Embryonic facial prominence (tissue), 1 donor: ENCODE results near the gene SRSF9.
A peak's percentile ranks its signal among the peaks of the same experiment; 100 is the strongest.
"Not testable (repeated sequence)": the region's sequence is repeated elsewhere in the genome, so short reads cannot be mapped to it uniquely, and the experiment has no call there.

Experiments used
- DNase-seq: peaks from one replicate; pipeline ENCODE4 v3.0.0-alpha.2; 2016; ENCODE audit errors: extremely low spot score

SRSF9 gene

DNA sequence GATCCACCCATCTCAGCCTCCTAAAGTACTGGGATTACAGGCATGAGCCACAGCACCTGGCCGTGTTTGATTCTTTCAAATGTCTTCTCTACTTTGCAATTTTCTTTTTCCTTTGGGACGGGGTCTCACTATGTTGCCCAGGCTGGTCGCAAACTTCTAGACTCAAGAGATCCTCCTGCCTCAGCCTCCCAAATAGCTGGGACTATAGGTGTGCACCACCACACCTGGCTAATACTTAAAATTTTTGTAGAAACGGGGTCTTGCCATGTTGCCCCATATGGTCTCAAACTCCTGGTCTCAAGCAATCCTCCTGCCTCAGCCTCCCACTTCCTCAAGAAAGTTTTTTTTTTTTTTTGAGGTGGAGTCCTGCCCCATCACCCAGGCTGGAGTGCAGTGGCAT lies 21.6 kb downstream of the SRSF9 start:
- DNase-seq = no peak

DNA sequence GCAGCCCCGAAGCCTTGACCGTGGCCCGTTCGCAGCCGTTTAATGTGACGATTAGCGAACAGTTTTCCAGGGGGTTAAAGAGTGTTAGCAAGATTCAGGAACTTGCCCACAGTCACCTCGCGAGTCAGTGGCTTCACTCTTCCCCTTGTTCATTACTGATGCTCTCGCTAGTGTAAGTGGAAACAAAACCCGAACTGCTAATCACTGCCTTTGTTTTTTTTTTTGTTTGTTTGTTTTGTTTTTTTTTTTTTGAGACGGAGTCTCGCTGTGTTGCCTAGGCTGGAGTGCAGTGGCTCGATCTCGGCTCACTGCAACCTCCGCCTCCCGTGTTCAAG lies 22.7 kb downstream of the SRSF9 start:
- not testable (repeated sequence) for DNase-seq

DNA sequence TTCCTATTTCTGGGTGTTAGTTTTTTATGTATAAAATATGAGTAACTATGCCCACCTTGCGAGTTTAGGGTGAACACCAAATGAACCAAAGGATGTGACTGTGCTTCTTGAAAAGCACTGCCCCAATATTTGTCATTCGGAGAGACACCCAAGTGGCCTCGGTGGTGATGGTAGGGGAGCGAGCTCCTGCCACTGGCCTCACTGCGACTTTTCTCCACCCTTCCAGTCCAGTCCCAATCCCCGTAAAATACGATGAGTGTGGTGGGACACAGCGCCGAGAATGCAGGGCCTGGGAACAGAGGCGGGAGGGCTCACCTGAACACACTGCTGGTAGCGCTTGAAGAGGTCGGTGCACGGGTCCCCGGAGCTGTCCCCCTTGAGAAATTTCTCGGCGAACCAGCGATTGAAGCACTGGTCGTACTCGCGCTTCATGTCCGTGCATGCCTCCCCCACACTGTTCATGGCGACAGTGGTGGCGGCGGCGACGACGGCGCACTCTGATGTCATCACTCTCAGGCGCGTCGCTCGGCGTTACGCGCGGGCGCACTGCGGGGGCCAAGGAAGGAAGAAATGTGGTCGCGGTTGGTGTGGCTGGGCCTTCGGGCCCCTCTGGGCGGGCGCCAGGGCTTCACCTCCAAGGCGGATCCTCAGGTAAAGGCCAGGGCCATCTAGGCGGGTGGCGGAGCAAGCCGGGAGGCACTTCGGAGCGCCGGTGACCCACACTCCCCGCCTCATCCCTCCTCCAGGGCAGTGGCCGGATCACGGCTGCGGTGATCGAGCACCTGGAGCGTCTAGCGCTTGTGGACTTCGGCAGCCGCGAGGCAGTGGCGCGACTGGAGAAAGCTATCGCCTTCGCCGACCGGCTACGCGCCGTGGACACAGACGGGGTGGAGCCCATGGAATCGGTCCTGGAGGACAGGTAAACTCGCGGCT lies 23.4 kb downstream of the SRSF9 start, which contains the start of the genes GATC and TRIAP1:
TSS of gene GATC (plus strand) at position 534 of the 933 bp plus-strand sequence. CDS start at position 571, 37 bp downstream.
TSS of gene TRIAP1 (minus strand) at position 474 of the 933 bp plus-strand sequence. CDS start at position 462, 12 bp downstream.
- peak; percentile 73 for DNase-seq

DNA sequence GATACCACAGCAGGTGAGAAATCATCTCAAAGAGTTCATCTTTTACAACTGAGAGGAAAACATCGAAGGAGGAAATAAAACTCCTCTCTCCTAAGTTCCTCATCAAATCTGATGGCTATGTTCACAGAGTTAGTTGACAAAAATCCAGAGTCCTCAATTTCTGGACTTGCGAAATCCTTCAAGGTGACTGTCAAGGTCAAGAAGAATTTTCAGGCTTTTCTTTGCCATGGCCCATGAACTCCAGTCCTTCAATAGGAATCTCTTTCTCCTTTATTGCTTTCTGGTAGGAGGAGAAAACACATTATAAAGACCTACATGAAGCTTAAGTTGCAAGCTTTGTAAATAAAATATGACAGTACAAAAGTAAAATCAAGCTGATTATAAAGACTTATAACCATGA lies 24.9 kb downstream of the SRSF9 start:
- no peak for DNase-seq

DNA sequence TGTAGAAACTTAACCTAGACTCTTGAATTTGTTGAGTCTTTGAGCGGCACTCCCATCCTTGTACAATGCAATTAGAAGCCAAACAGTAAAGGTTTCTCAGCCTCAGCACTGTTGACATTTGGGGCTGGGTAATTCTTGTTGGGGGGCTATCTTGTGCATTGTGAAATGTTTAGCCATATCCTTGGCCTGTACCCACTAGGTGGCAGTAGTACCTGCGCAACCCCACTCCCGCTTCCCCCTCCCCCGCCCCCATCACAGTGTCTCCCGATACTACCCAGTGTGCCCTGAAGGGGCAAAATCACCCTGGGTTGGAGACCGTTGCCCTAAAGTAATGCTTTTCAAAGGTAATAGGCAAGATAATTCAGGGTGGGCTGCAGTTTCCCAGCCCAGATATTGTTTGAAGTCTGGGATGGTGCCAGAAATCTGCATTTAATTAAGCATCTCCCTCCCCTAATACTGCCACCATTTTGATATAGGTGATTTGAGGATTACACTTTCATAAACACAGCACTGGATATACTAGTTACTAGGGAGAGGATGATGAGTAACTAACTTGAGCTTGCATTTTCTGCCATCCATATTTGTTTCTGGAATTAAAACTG lies 29.8 kb downstream of the SRSF9 start:
- DNase-seq = peak; percentile 19

DNA sequence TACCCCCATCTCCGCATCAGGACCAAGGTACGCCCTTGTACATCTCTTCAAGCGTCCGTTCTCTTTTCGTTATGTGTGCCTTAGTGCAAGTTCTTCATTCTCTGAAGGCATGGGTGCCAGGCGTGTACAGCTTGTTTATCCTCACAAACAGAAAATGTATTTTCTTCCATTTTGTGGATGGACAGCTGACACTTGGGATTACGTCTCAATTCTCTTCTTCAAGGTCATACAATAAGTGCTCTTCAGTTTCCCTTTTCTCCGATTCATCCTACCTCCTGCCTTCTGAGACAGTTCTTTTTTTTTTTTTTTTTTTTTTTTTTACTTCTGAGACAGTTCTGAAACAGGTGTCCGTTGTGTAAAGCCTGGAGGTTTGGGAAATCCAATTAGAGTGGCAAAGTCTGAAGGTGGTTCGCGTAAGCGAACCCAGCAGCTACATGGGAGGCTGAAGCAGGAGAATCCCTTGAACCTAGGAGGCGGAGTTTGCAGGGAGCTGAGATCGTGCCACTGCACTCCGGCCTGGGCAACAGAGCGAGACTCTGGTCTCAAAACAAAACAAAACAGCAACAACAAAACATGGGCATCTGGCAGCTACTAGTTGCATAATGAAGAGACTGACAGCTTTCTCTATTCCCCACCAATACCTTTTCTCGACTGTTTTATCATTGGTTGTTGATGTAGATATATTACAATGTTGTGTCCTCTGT lies 30.9 kb downstream of the SRSF9 start:
- DNase-seq = no peak

DNA sequence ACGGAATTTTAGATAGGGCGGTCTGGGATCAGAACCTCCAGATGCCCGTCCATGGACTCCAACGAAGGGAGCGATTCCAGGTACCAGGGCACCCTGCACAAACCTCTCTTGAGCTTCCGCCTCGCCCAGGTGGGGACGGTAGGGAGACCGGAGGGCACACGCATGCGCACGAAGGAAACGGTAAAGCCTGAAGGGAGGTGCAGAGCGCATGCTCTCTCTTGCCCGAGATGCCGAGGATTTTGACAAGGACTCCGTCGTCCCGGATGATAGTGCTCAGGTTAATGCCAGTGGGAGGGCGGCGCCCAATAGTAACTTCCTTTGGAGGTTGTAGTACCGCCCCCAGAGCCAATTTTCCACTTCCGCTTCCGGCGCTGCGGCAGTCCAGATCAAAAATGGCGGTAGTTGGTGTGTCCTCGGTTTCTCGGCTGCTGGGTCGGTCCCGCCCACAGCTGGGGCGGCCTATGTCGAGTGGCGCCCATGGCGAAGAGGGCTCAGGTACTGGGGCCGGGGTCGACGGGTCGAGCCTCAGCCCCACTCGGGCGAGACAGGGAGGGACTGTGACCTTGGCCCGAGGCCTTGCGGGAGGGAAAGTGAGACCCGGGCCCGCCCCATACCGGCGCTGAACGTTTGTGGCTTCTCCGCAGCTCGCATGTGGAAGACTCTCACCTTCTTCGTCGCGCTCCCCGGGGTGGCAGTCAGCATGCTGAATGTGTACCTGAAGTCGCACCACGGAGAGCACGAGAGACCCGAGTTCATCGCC lies 31.6 kb downstream of the SRSF9 start, which contains the start of gene COX6A1:
TSS of gene COX6A1 (plus strand) at position 379 of the 760 bp plus-strand sequence. CDS start at position 393, 14 bp downstream.
- peak; percentile 94 for DNase-seq

DNA sequence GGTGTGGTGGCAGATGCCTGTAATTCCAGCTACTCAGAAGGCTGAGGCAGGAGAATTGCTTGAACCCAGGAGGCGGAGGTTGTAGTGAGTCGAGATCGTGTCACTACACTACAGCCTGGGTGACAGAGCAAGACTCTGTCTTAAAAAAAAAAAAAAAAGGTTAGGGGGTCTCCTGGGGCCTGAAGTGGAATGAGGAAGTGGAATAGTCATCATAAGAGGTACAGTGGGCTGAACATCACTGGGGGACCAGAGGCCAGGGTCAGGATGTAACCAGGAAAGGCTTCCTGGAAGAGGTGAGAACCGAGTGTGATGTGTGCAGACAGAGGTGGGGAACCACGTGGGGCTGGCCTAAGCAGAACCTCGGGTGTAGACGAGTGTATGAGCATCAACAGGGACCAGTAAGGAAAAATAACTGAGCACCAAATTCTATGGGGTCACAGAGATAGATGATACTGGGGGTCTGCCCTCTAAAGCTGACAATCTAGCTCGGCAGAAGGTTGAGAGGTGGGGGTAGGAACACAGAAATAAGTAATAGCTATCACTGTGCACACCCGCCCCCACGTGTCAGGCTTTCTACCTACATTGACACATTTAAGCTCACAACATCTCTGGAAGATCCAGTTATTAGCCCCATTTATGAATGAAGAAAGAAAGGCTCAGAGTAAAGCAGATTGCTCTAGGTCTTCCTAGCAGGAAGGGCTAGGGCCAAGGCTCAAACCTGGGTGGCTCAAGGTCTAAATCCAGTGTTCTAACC lies 36.6 kb downstream of the SRSF9 start:
- no peak for DNase-seq

DNA sequence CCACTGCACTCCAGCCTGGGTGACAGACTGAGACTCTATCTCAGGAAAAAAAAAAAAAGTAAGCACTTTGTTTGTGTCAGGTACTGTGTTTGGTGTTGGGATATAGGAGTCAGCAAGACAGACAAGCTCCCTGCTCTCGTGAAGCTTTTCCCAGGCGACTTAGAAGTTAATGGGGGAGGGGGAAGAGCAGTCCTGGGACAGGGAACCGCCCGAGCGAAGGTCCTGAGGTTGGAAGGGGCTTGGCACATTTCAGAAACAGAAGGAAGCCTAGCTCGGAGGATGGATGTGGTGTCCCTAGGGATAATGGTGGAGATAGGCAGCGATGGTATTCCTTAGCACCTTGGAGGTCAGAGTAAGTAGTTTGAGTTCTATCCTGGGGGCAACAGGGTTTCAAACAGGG lies 40.2 kb downstream of the SRSF9 start:
- no peak for DNase-seq

DNA sequence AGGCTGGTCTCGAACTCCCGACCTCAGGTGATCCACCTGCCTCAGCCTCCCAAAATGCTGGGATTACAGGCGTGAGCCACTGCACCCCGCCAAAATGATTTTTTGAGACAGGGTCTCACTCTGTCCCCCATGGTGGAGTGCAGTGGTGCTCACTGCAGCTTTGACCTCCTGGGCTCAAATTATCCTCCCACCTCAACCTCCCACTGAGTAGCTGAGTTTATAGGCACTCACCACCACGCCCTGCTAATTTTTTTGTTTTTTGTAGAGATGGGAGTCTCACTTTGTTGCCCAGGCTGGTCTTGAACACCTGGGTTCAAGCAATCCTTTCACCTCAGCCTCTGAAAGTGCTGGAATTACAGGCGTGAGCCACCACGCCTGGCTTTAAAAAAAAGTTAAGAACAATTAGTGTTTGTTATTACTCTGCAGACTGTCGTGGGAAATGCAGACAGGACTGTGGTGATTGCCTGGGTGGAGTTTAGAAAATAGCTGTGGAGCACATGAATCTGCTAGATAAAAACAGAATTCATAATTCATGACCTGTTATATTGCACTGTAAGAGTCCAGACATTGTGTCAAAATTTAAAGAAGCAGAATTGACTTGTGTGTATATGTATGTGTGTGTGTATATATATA lies 40.8 kb downstream of the SRSF9 start:
- DNase-seq = no peak

DNA sequence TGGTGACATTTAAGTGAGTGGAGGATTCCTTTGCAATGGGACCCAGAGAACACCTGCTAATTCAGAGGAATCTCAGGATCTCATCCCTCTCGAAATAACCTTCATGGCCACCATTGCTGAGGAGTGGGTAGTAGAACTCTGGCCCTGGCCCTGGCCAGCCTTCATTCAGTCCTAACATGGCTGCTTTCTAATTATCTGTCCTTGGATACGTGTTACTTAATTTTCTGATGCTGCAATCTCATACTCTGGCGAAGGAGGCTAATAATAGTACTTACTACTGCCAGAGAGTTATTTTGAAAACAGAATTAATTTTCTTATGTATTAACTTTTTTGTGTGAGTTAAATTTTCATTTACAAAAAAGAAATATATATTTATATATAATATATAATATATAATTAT lies 43.8 kb downstream of the SRSF9 start:
- no peak for DNase-seq

DNA sequence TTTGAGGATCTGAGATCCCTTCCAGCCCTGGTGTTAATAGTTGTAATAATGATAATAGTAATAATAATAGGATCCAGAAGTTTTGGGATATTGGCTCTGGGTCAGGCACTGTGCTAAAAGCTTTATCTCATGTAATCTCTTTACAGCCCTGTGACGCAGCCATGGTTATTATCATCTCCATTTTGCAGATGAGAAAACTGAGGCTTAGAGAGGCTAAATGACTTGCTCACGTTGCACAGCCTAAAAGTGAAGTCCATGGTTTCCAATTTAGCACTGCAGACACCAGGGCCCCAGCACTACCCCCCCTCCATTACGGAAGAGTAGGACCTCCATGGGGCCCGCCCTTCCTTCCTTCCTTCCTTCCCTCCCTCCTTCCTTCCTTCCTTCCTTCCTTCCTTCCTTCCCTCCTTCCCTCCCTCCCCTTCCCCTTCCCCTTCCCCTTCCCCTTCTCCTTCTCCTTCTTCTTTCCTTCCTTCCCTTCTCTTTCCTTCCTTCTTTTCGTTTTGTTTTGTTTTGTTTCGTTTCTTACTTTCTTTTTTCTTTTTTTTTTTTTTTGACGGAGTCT lies 46.6 kb downstream of the SRSF9 start:
- no peak for DNase-seq

DNA sequence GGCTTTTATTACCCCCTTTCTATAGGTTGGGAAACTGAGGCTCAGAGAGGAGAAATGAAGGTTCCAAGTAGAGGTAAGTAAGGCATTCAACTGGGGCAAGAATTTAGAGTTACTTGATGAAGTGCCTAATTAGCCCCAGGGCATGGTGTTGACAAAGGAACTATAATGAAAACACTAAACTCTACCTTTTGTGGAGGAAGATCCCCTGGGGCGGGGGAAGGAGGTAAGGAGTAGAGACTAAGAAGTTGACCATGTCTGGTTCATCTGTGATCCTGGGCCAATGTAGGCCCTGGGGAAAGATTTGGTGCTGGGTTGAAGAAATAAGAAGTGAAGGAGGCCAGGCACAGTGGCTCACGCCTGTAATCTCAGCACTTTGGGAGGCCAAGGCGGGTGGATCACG lies 47.8 kb downstream of the SRSF9 start:
- no peak for DNase-seq

DNA sequence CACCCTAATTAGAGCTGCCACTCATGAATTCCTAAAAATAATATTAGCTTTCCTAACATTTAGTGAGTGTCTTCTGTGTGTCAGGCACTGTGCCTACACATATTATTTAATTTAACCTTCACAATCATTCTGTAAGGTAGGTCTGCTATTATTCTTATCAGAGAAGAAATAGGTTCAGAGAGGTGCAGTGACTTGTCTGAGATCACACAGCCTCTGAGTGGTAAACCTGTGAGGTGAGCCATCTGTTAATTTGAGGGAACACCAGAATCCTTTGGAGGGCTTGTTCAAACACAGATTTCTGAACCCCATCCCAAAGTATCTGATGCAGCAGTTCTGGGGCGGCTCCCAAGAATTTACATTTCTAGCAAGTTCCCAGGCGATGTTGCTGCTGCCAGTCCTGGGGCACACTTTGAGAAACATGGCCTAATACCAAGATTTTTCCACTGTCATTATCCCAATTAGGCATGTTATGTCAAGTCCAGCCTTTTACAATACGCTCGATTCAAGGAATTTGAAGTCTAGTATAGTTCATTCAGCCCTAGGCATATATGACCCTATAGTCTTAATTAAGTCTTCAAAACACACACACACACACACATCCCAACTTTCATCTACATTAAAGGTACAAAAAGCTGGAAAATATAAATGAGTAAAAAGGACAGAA lies 51.5 kb downstream of the SRSF9 start:
- DNase-seq = no peak

DNA sequence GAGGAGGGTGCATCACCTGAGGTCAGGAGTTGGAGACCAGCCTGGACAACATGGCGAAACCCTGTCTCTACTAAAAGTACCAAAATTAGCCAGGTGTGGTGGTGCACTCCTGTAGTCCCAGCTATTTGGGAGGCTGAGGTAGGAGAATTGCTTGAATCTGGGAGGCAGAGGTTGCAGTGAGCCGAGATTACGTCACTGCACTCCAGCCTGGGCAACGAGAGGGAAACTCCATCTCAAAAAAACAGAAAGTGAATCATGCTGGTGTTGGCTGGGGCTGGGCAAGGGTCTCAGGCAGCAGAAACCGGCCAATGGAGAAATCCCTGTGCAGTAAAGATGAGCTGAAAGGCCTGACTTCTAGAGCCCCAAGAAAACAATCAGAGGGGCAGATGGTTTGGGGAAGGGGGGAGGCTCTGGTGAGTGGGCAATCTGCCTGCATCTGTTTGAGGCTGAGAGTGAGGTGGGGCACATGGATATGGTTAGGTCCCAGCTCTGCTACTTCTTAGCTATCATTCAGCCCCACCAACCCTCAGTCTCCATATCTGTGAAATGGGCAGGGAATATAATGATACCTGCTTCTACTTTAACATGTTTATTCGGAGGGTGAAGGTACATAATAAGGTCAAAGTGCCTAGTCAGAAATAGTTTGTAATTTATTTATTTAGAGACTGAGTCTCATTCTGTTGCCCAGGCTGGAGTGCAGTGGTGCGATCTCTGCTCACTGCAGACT lies 52.9 kb downstream of the SRSF9 start:
- DNase-seq = no peak

DNA sequence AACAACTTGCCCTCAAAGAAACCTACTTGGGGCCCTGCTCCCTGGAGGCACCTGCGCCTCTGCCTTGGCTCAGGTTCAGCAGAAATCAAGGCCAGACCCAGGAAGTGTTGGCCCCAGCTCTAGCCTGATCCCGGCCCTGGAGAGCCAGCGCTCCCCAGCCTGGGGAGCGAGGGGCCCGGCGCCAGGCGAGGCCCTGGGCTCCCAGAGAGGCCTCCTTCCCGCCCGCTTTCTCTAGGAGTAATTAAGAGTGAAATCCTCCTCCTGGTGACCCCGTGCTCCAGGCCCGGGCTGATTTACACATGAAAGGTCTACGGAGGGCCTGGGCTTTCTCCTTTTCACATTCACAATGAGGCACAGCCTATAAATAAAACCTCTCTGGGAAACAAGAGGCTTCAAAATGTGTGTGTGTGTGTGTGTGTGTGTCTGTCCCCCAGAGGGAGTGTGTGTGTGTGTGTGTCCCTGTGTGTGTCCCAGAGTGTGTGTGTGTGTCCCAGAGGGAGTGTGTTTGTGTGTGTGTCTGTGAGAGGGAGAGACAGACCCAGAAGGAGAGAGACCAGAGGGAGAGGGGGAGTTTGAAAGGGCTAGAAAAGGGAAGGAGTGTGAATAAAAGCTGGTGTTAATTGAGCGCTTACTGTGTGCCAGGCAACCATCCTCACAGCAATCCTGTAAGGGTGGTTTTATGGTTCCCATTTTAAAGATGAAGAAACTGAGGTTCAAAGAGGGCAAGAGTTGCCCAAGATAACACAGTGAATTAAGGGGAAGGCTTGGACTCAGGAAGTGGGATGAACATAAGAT lies 55.5 kb downstream of the SRSF9 start:
- no peak for DNase-seq

DNA sequence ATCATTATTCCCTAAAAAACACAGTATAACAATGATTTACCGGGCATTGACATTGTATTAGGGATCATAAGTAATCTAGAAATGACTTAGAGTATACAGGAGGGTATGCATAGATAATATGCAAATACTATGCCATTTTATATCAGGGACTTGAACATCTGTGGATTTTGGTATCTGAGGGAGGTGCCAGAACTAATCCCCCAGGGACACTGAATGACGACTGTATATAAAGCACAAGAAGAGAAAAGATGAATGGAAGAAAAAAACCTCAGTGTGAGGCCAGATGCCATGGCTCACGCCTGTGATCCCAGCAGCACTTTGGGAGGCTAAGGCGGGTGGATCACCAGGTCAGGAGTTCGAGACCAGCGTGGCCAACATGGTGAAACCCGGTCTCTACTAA lies 57.1 kb downstream of the SRSF9 start:
- no peak for DNase-seq
